Thyroid gland (tissue), 4 donors: ENCODE data around the gene SRF.

Source experiments
- CTCF ChIP-seq, 6 experiments: fragments of 200-600 bp in 3 of 6; fragments of 450-650 bp in 3 of 6; sonication (generic) in 3 of 6; IDR thresholded peaks; one replicate each; pipeline ENCODE4 v1.5.1; 2016 to 2019; ENCODE audit warnings: antibody characterized with exemption in 6 of 6, mild to moderate bottlenecking in 2 of 6, inconsistent platforms in 1 of 6, moderate library complexity in 1 of 6
- POLR2A ChIP-seq, 2 donors: fragments of 450-650 bp; IDR thresholded peaks; one replicate each; pipeline ENCODE4 v1.6.1; 2017; ENCODE audit warnings: antibody characterized with exemption in 2 of 2, mild to moderate bottlenecking in 2 of 2, moderate library complexity in 1 of 2

GRCh38 chr6:43229803-43230620 is 58.9 kb downstream of the SRF start:
- no peak for TF ChIP-seq CTCF (IDR thresholded peaks at IDR 0.05)
- no peak for TF ChIP-seq POLR2A (IDR thresholded peaks at IDR 0.05)
